Upper lobe of left lung (tissue), 6 donors: ENCODE results near the gene SCLT1. TPM values are rescaled to one million over a fixed set of nuclear protein-coding genes. Genes with fewer than 3 reads are reported as not detected.

Experiments used
- ATAC-seq, 2 donors: fragments of 200-7000 bp; cut with Tn5 transposase; one replicate each; pipeline ENCODE4 v1.9.1; 2022; ENCODE audit warnings: mild to moderate bottlenecking in 2 of 2, moderate library complexity in 2 of 2; ENCODE audit not compliant: low FRiP score in 2 of 2
- DNase-seq, 2 donors: peaks; one replicate each; pipeline ENCODE4 v3.0.0-alpha.2; 2019 to 2020
- H3K27ac ChIP-seq, 4 donors: fragments of 200-600 bp; sonication (generic); one replicate each; pipeline ENCODE4 v1.5.1; 2016 to 2019
- H3K27me3 ChIP-seq, 4 donors: fragments of 200-600 bp; sonication (generic); one replicate each; pipeline ENCODE4 v1.5.1; 2017 to 2019
- H3K36me3 ChIP-seq, 4 donors: fragments of 200-600 bp; sonication (generic); one replicate each; pipeline ENCODE4 v1.5.1; 2016 to 2019
- H3K4me1 ChIP-seq, 4 donors: fragments of 200-600 bp; sonication (generic); one replicate each; pipeline ENCODE4 v1.5.1; 2018 to 2019
- H3K4me3 ChIP-seq, 4 donors: fragments of 200-600 bp; sonication (generic); one replicate each; pipeline ENCODE4 v1.5.1; 2017 to 2019; ENCODE audit warnings: mild to moderate bottlenecking in 2 of 4, moderate library complexity in 1 of 4
- H3K9me3 ChIP-seq, 4 donors: fragments of 200-600 bp; sonication (generic); one replicate each; pipeline ENCODE4 v1.5.1; 2018 to 2019
- EP300 ChIP-seq, 4 donors: sonication (generic); formaldehyde crosslinking; IDR thresholded peaks; one replicate each; pipeline ENCODE4 v1.5.1; 2017; ENCODE audit warnings: antibody characterized with exemption in 4 of 4, control low read depth in 2 of 4
- POLR2A ChIP-seq, 4 donors: fragments of 450-650 bp; IDR thresholded peaks; one replicate each; pipeline ENCODE4 v1.5.1; 2016 to 2017; ENCODE audit warnings: antibody characterized with exemption in 4 of 4, mild to moderate bottlenecking in 2 of 4
- POLR2AphosphoS5 ChIP-seq, 2 donors: sonication (generic); formaldehyde crosslinking; IDR thresholded peaks; one replicate each; pipeline ENCODE4 v1.5.1; 2017; ENCODE audit warnings: antibody characterized with exemption in 2 of 2
- WGBS, 2 donors: methylation state at CpG; one replicate each; pipeline ENCODE4 v1.1.5; 2017 to 2018; 5-methylcytosine and 5-hydroxymethylcytosine counted together
- total RNA-seq, 6 donors: library from RNA; depleted of rRNA in 4 of 6; stranded (reverse); fragments of >200 nt in 4 of 6; gene quantifications; one replicate each; pipeline versions ENCODE4 v1.1.0 to v1.2.1, GENCODE V29; 2016 to 2021
- TF ChIP-seq, protein P1 (sequence below), 6 experiments: fragments of 450-650 bp in 4 of 6; fragments of 200-600 bp in 2 of 6; sonication (generic) in 2 of 6; IDR thresholded peaks; one replicate each; pipeline ENCODE4 v1.5.1; 2016 to 2019; ENCODE audit warnings: antibody characterized with exemption in 6 of 6
- donor health status: DM: no; HTN: no; CAD: no; lungs with moderate emphysema.
- donor health status: DM: no; HTN: yes; CAD: no; lungs with severe emphysema.

The SCLT1 gene
- total RNA-seq, 6 donors from 2014 or later: 7.9 to 27.2 (median 14.2) TPM

DNA sequence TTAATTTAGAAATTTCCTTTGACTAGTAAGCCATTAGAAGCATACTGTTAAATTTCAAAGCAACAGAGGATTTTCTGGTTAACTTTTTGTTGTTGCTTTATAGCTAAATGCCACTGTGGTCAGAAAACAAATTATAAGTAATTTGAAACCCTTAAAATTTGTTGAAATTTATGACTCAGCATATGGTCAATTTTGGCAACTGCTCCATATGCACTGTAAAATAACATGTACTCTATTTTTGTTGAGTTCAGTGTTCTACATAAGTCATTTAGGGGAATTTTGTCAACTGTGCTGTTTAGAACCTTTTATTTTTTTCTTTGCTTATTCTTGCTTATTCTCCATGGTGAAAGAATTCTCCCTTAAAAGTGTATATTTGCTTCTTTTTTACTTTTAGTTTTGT, 28.6 kb downstream of the SCLT1 start:
- Histone ChIP-seq H3K4me3 (no peak overlapping the region), H3K27ac (no peak overlapping the region), H3K27me3 (no peaks in the 10 kb centered on the region), H3K36me3 (peaks cover 0 to 7% (median 1%) of the 10 kb centered on the region in 4 donors), H3K9me3 (peaks cover 19 to 52% (median 38%) of the 10 kb centered on the region in 4 donors), H3K4me1 (no peaks in the 10 kb centered on the region)
- ATAC-seq (no peak), DNase-seq (no peak)
- TF ChIP-seq POLR2AphosphoS5 (IDR thresholded peaks at IDR 0.05) (no peak), POLR2A (IDR thresholded peaks at IDR 0.05) (no peak), EP300 (IDR thresholded peaks at IDR 0.05) (no peak)
- TF ChIP-seq, protein P1, sequence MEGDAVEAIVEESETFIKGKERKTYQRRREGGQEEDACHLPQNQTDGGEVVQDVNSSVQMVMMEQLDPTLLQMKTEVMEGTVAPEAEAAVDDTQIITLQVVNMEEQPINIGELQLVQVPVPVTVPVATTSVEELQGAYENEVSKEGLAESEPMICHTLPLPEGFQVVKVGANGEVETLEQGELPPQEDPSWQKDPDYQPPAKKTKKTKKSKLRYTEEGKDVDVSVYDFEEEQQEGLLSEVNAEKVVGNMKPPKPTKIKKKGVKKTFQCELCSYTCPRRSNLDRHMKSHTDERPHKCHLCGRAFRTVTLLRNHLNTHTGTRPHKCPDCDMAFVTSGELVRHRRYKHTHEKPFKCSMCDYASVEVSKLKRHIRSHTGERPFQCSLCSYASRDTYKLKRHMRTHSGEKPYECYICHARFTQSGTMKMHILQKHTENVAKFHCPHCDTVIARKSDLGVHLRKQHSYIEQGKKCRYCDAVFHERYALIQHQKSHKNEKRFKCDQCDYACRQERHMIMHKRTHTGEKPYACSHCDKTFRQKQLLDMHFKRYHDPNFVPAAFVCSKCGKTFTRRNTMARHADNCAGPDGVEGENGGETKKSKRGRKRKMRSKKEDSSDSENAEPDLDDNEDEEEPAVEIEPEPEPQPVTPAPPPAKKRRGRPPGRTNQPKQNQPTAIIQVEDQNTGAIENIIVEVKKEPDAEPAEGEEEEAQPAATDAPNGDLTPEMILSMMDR (IDR thresholded peaks at IDR 0.05): no peak

DNA sequence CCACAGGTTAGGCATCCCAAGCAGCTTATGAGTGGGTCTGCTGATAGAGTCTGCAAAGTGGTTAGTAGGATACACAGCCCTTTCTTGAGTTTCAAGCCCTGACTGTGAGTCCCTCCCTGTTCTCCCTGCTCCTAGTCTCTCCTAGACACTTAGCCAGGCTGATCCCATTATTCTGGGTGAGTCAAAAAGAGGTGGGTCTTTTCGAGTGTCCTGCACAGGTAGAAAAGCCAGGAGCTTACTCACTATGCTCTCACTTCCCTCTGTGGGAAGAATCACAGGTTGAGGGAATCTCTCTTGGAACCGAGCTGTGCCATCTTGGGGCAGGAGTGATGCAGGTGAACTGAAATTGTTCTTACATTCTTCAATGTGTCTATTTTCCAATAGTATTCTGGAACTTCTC, 29.7 kb downstream of the SCLT1 start:
- H3K36me3 ChIP-seq: peaks cover 0 to 7% (median 1%) of the 10 kb centered on the region in 4 donors
- 93 to 95% methylated on average over 2 of the region's 2 CpGs for WGBS, 2 donors
- peaks cover 19 to 60% (median 44%) of the 10 kb centered on the region in 4 donors for H3K9me3 ChIP-seq
- no peak for ATAC-seq
- TF ChIP-seq POLR2AphosphoS5 (IDR thresholded peaks at IDR 0.05) (no peak), POLR2A (IDR thresholded peaks at IDR 0.05) (no peak), EP300 (IDR thresholded peaks at IDR 0.05) (no peak)
- TF ChIP-seq, protein P1 (IDR thresholded peaks at IDR 0.05): no peak
- no peak for DNase-seq
- H3K4me3 ChIP-seq: no peak overlapping the region
- H3K4me1 ChIP-seq: no peaks in the 10 kb centered on the region
- no peak overlapping the region for H3K27ac ChIP-seq
- H3K27me3 ChIP-seq: no peaks in the 10 kb centered on the region

DNA sequence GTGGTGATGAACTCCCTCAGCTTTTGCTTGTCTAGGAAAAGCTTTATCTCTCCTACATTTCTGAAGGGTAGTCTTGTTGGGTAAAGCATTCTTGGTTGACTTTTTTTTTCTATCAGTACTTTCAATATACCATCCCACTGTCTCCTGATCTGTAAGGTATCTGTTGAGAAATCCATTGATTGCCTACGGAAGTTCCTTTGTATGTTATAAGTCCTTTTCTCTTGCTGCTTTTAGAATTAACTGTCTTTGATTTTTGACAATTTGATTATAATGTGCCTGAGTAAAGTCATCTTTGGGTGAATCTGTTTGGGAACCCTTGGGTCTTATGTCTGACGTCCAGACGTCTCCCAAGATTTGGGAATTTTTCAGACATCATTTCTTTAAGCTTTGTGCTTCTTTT, 30.8 kb downstream of the SCLT1 start:
- no peaks in the 10 kb centered on the region for H3K4me1 ChIP-seq
- H3K9me3 ChIP-seq: peaks cover 19 to 64% (median 44%) of the 10 kb centered on the region in 4 donors
- H3K27ac ChIP-seq: no peak overlapping the region
- no peak for DNase-seq
- 97% methylated on average over 3 of the region's 3 CpGs for WGBS, 2 donors
- H3K36me3 ChIP-seq: peaks cover 0 to 7% (median 1%) of the 10 kb centered on the region in 4 donors
- H3K27me3 ChIP-seq: no peaks in the 10 kb centered on the region
- no peak overlapping the region for H3K4me3 ChIP-seq
- TF ChIP-seq POLR2A (IDR thresholded peaks at IDR 0.05) (no peak), POLR2AphosphoS5 (IDR thresholded peaks at IDR 0.05) (no peak), EP300 (IDR thresholded peaks at IDR 0.05) (no peak)
- TF ChIP-seq, protein P1 (IDR thresholded peaks at IDR 0.05): no peak
- ATAC-seq: no peak

DNA sequence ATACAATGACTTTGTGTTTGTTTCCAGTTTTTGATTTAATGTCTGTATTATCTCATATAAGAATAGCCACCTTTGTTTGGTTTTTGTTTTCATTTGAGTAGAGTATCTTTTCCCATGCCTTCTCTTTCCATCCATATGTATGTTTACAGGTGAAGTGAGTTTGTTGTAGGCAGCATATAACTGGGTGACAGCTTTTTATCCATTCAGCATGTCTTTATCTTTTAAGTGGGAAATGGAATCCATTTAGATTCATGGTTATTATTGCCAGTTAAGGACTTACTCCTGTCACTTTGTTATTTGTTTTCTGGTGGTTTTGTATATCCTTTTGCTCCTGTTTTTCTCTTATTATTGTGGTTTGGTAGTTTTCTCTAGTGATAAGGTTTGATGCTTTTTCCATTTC, 34.3 kb downstream of the SCLT1 start:
- Histone ChIP-seq H3K27ac (no peak overlapping the region), H3K4me1 (no peaks in the 10 kb centered on the region), H3K27me3 (no peaks in the 10 kb centered on the region), H3K4me3 (no peak overlapping the region), H3K36me3 (peaks cover 0 to 7% (median 1%) of the 10 kb centered on the region in 4 donors), H3K9me3 (peaks cover 23 to 85% (median 63%) of the 10 kb centered on the region in 4 donors)
- DNase-seq (no peak), ATAC-seq (no peak)
- no peak for TF ChIP-seq POLR2AphosphoS5 (IDR thresholded peaks at IDR 0.05)
- TF ChIP-seq, protein P1 (IDR thresholded peaks at IDR 0.05): no peak
- no peak for TF ChIP-seq EP300 (IDR thresholded peaks at IDR 0.05)
- TF ChIP-seq POLR2A (IDR thresholded peaks at IDR 0.05): no peak
